HG03469 (cell line): ENCODE results near the gene ACBD6.

Source experiments
- ATAC-seq: cut with Tn5 transposase; IDR thresholded peaks from one replicate; pipeline ENCODE4 v1.9.1; 2021; ENCODE audit warnings: mild to moderate bottlenecking, moderate library complexity, moderate number of reproducible peaks; ENCODE audit not compliant: unreplicated experiment

ACBD6 gene

DNA sequence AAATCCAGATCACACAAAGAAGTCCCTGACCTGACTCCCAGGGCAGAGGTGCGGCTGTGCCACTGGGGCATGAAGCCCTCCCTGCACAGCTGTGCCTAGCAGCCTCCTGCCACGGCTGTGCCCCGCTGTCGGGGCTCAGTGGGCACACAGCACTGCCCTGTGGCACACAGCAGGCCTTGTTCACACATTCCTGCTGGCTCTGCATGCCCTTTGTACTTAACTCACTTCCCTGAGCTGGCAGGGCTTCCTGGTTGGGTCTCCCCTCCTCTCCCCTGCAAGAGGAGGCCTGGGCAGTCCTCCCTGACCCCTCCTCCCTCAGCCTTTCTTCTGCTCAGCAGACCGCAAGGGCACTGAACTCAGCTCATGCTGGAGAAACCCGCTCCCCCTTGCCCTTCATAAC is 257.5 kb downstream of the ACBD6 start:
- no peak for ATAC-seq

GRCh38 chr1:180243517-180244221 is 258.7 kb downstream of the ACBD6 start:
- no peak for ATAC-seq

GRCh38 chr1:180241716-180242544 is 260.4 kb downstream of the ACBD6 start:
- no peak for ATAC-seq

GRCh38 chr1:180239145-180240096 is 263.0 kb downstream of the ACBD6 start:
- ATAC-seq, result no peak

DNA sequence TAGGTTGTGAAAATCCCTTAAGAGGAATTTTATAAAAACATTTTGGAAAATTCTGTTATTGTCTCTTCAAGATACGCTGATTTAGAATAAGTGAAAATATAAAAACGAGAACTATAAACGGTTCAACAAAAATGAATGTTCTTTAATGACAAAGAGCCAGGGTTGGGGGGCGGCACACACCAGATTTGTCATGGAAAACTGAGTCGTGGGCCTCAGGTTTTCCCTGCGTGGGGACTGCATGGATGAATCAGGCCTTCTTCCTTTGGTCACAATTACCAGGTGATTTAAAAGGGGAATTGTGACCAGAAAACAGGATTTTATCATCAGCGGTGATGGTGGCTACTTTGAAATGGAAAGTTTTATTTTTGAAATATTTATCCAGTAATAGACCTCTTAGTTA is 263.7 kb downstream of the ACBD6 start:
- ATAC-seq, result no peak
